A673 (cell line): ENCODE data around the gene RSPH9.
"Not testable (repeated sequence)": the region's sequence is repeated elsewhere in the genome, so short reads cannot be mapped to it uniquely, and the experiment has no call there.

Experiments used
- CTCF ChIP-seq: fragments of 300-800, 200-600 bp; sonication (generic); conservative IDR thresholded peaks from 2 replicates; pipeline ENCODE4 v1.5.1; 2017; ENCODE audit warnings: low read depth, mild to moderate bottlenecking, antibody characterized with exemption, low read length, moderate library complexity, mixed read lengths
- EZH2 ChIP-seq: fragments of 200-600 bp; sonication (generic); IDR thresholded peaks from 2 replicates; pipeline ENCODE4 v1.6.1; 2017; ENCODE audit warnings: borderline replicate concordance, low read depth, mild to moderate bottlenecking, mixed read lengths, antibody characterized with exemption, low read length; ENCODE audit not compliant: poor library complexity, severe bottlenecking

DNA sequence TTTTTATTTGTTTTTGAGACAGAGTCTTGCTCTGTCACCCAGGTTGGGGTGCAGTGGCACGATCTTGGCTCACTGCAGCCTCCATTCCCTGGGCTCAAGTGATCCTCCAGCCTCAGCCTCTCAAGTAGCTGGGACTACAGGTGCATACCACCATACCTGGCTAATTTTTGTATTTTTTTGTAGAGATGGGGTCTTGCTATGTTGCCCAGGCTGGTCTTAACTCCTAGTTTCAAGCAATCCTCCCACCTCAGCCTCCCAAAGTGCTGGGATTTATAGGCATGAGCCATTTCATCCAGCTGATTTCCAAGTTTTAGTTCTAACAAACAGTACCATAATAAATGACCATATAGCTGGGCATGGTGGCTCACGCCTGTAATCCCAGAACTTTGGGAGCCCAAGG lies 8.0 kb downstream of the RSPH9 start:
- TF ChIP-seq CTCF, EZH2: not testable (repeated sequence)
